HepG2 (cell line): ENCODE measurements around the gene GON4L. TPM values are rescaled to one million over a fixed set of nuclear protein-coding genes. Genes with fewer than 3 reads are reported as not detected.

Source experiments
- ATAC-seq: fragments of 200-7000 bp; cut with Tn5 transposase; 3 replicates; pipeline ENCODE4 v1.9.1; 2020; ENCODE audit warnings: mild to moderate bottlenecking, moderate library complexity
- BruUV-seq: library from RNA; stranded (reverse); fragments of 400-500 nt; replicated peaks from 2 replicates; lab custom pipeline; 2021; lab: Mats Ljungman, UMichigan
- CTCF ChIA-PET: fragments of 300-600 bp; formaldehyde crosslinking; extraction: SDS; loops from one replicate; lab custom pipeline; 2021; ENCODE audit warnings: low total read pairs, inconsistent platforms, low intra/inter-chr PET ratio; lab: Yijun Ruan, JAX
- POLR2A ChIA-PET: fragments of 350-600 bp; sonication (Branson Sonifier 250); formaldehyde crosslinking; loops from one replicate; lab custom pipeline; 2020; ENCODE audit warnings: antibody characterized with exemption, inconsistent platforms; lab: Yijun Ruan, JAX
- DNase-seq: peaks from one replicate; pipeline ENCODE4 v3.0.0-alpha.2; 2015; ENCODE audit warnings: low spot score
- FAIRE-seq: peaks from 3 replicates; lab custom pipeline; 2011; peaks lifted over from hg19 to GRCh38; lab: Jason Lieb, UNC
- H2AFZ ChIP-seq: one replicate; pipeline ENCODE4 v1.6.1; 2011; ENCODE audit warnings: low read length, inconsistent platforms
- H3K27ac ChIP-seq: fragments of 300-600 bp; 3 replicates; pipeline ENCODE4 v1.8.0; 2011; ENCODE audit warnings: mixed run types, mild to moderate bottlenecking, mixed read lengths, low read length, inconsistent platforms; ENCODE audit not compliant: insufficient read depth; ENCODE audit errors: extremely low read length
- H3K27me3 ChIP-seq, 2 experiments: fragments of 200-600 bp in 1 of 2; 2 replicates in 1 of 2; 3 replicates in 1 of 2; pipeline versions ENCODE4 v1.6.0 to v1.8.0; 2011; ENCODE audit warnings: low read length in 2 of 2, mild to moderate bottlenecking in 2 of 2, moderate library complexity in 2 of 2, inconsistent platforms in 1 of 2; ENCODE audit not compliant: insufficient read depth in 2 of 2, control insufficient read depth in 1 of 2
- H3K36me3 ChIP-seq, 2 experiments: fragments of 200-600 bp in 1 of 2; replicated peaks in 1 of 2; 2 replicates in 1 of 2; 3 replicates in 1 of 2; pipeline versions ENCODE4 v1.5.1 to v1.8.0; 2011; ENCODE audit warnings: low read length in 2 of 2, inconsistent platforms in 1 of 2; ENCODE audit not compliant: insufficient read depth in 2 of 2, control insufficient read depth in 1 of 2
- H3K4me1 ChIP-seq: 2 replicates; pipeline ENCODE4 v1.5.1; 2012; ENCODE audit warnings: low read length, inconsistent platforms; ENCODE audit not compliant: insufficient read depth
- H3K4me2 ChIP-seq: 2 replicates; pipeline ENCODE4 v1.6.0; 2011; ENCODE audit warnings: low read depth, low read length, inconsistent platforms
- H3K4me3 ChIP-seq, 3 experiments: fragments of 200-600 bp in 1 of 3; sonication (generic), shearing (Covaris generic) in 1 of 3; replicated peaks in 1 of 3; 2 replicates each; pipeline ENCODE4 v1.5.1; 2011 to 2016; ENCODE audit warnings: low read length in 3 of 3, inconsistent platforms in 2 of 3, low read depth in 2 of 3, mild to moderate bottlenecking in 2 of 3, control low read depth in 1 of 3, mixed read lengths in 1 of 3; ENCODE audit not compliant: insufficient read depth in 1 of 3
- H3K79me2 ChIP-seq: one replicate; pipeline ENCODE4 v1.6.1; 2011; ENCODE audit warnings: low read length, inconsistent platforms; ENCODE audit not compliant: insufficient read depth
- H3K9ac ChIP-seq: 2 replicates; pipeline ENCODE4 v1.6.0; 2011; ENCODE audit warnings: mild to moderate bottlenecking, low read depth, low read length, inconsistent platforms; ENCODE audit not compliant: insufficient read depth
- H3K9me3 ChIP-seq: 2 replicates; pipeline ENCODE4 v1.5.1; 2012; ENCODE audit warnings: mild to moderate bottlenecking, low read length
- H4K20me1 ChIP-seq: 2 replicates; pipeline ENCODE4 v1.6.0; 2011; ENCODE audit warnings: inconsistent platforms, mild to moderate bottlenecking, low read length, moderate library complexity; ENCODE audit not compliant: insufficient read depth
- SIX1 ChIP-seq: sonication (generic); formaldehyde crosslinking; IDR thresholded peaks from 2 replicates; pipeline ENCODE4 v1.4.0; 2020; ENCODE audit warnings: missing genetic modification reagents, borderline replicate concordance
- THAP8 ChIP-seq: sonication (generic); formaldehyde crosslinking; IDR thresholded peaks from 2 replicates; pipeline ENCODE4 v1.5.1; 2020; ENCODE audit warnings: missing genetic modification reagents, mild to moderate bottlenecking, borderline replicate concordance
- ZBTB14 ChIP-seq: sonication (generic); formaldehyde crosslinking; IDR thresholded peaks from 2 replicates; pipeline ENCODE4 v1.4.0; 2020; ENCODE audit warnings: missing genetic modification reagents
- ZFP90 ChIP-seq: sonication (generic); formaldehyde crosslinking; IDR thresholded peaks from 2 replicates; pipeline ENCODE4 v1.8.0; 2022; ENCODE audit warnings: missing genetic modification reagents, mild to moderate bottlenecking, inconsistent platforms, borderline replicate concordance
- ZMYM4 ChIP-seq: sonication (generic); formaldehyde crosslinking; IDR thresholded peaks from 2 replicates; pipeline ENCODE4 v1.8.1; 2023; ENCODE audit warnings: mild to moderate bottlenecking, missing genetic modification reagents
- ZNF121 ChIP-seq: sonication (generic); formaldehyde crosslinking; IDR thresholded peaks from 2 replicates; pipeline ENCODE4 v1.5.0; 2020; ENCODE audit warnings: mild to moderate bottlenecking, missing genetic modification reagents
- ZNF180 ChIP-seq: sonication (generic); formaldehyde crosslinking; IDR thresholded peaks from 2 replicates; pipeline ENCODE4 v1.4.0; 2020; ENCODE audit warnings: low read depth, missing genetic modification reagents, borderline replicate concordance
- ZNF205 ChIP-seq: IDR thresholded peaks from 2 replicates; pipeline ENCODE4 v1.6.1; 2018; ENCODE audit warnings: missing biosample characterization, missing genetic modification reagents
- ZSCAN9 ChIP-seq: IDR thresholded peaks from 2 replicates; pipeline ENCODE4 v1.6.1; 2016; ENCODE audit warnings: borderline replicate concordance
- WGBS: methylation state at CpG from one replicate; pipeline ENCODE4 v1.1.6; 2017; ENCODE audit warnings: low lambda C conversion rate; 5-methylcytosine and 5-hydroxymethylcytosine counted together
- in situ Hi-C: cut with HindIII; loops from 2 replicates; pipeline ENCODE4 v1.10.0; 2017; ENCODE audit warnings: low pct_unique_long_range_greater_than_20kb; ENCODE audit not compliant: extremely low pct_ligation_motif_present
- intact Hi-C: fragments of 100-400 bp; cut with micrococcal nuclease; formaldehyde crosslinking; loops from one replicate; pipeline ENCODE4 v1.10.0; 2022; ENCODE audit not compliant: unreplicated experiment
- polyA plus RNA-seq, 8 experiments: library from polyadenylated mRNA; depleted of rRNA in 3 of 8; stranded (reverse) in 7 of 8; unstranded in 1 of 8; fragments of >200 nt; fragmentation: Illumina TruSeq in 4 of 8; extraction: Trizol in 4 of 8; gene quantifications; 2 replicates each; pipeline versions ENCODE4 v1.2.1 to v1.2.3, GENCODE V29; 2011 to 2016; ENCODE audit warnings: low read depth in 4 of 8, missing spikeins in 1 of 8, mixed read lengths in 1 of 8; ENCODE audit not compliant: insufficient read depth in 1 of 8
- total RNA-seq, 5 experiments: library from RNA; depleted of rRNA; stranded (reverse); fragments of >200 nt; fragmentation: Illumina TruSeq; extraction: Trizol; gene quantifications; 2 replicates each; pipeline ENCODE4 v1.2.3, GENCODE V29; 2016; ENCODE audit warnings: low read depth in 1 of 5

Gene GON4L
- total and polyA plus RNA-seq, 2 of the 13 experiments (the other 11 are each of a cell fraction or from before 2014, with no cell fraction given) = 14.6 to 19.6 TPM

- no peak for TF ChIP-seq ZMYM4 (CRISPR knock-in tag)
- TF ChIP-seq ZNF180 (CRISPR knock-in tag) = no peak
- no peak for TF ChIP-seq ZNF205
- no peak for TF ChIP-seq ZSCAN9 (CRISPR knock-in tag)
Measured at GRCh38 chr1:155813672-155814071, 43.3 kb downstream of the GON4L start (continued).

GRCh38 chr1:155812878-155813277 lies 44.1 kb downstream of the GON4L start:
- Histone ChIP-seq H3K27ac (no peak overlapping the region), H3K27me3 (no peaks in the 10 kb centered on the region), H3K79me2 (no peaks in the 10 kb centered on the region), H2AFZ (no peak overlapping the region), H3K9ac (no peak overlapping the region), H4K20me1 (no peaks in the 10 kb centered on the region)
- ATAC-seq = no peak
- no TSS peak for BruUV-seq
- ChIA-PET CTCF (no interaction called here), POLR2A (no interaction called here)
- in situ Hi-C loops = no loop called here
- TF ChIP-seq SIX1 (no peak), THAP8 (no peak)
- TF ChIP-seq, all 625 proteins: peak for 0
- 100% methylated on average over 1 of the region's 1 CpG for WGBS
- Histone ChIP-seq H3K36me3 (peaks cover 1 to 55% of the 10 kb centered on the region in 2 experiments), H3K4me1 (no peaks in the 10 kb centered on the region), H3K4me2 (no peak overlapping the region), H3K4me3 (no peak overlapping the region), H3K9me3 (no peaks in the 10 kb centered on the region)
- intact Hi-C loops = no loop called here
- DNase-seq = no peak
- no peak for FAIRE-seq

GRCh38 chr1:155809088-155809487 lies 47.9 kb downstream of the GON4L start:
- Histone ChIP-seq H3K9me3 (no peaks in the 10 kb centered on the region), H3K4me3 (no peak overlapping the region), H4K20me1 (no peaks in the 10 kb centered on the region), H3K4me2 (no peak overlapping the region), H2AFZ (no peak overlapping the region), H3K36me3 (peaks cover 8 to 42% of the 10 kb centered on the region in 2 experiments), H3K27ac (no peak overlapping the region), H3K9ac (no peak overlapping the region), H3K4me1 (no peaks in the 10 kb centered on the region), H3K27me3 (no peaks in the 10 kb centered on the region), H3K79me2 (no peaks in the 10 kb centered on the region)
- in situ Hi-C loops = no loop called here
- intact Hi-C loops = no loop called here
- ChIA-PET CTCF (no interaction called here), POLR2A (no interaction called here)
- DNase-seq = no peak
- no peak for TF ChIP-seq ZNF121
- TF ChIP-seq ZBTB14 (CRISPR knock-in tag) = no peak
- TF ChIP-seq ZFP90 = no peak
- no peak for ATAC-seq
- no peak for FAIRE-seq
- WGBS = 100% methylated on average over 1 of the region's 1 CpG
- BruUV-seq = no TSS peak
